Fibroblast of peridontal ligament (primary cell): Measurements from ENCODE around the gene FOCAD.

ENCODE experiments used
- DNase-seq: peaks from one replicate; pipeline ENCODE4 v3.0.0-alpha.2; 2010; ENCODE audit errors: extremely low read depth

The FOCAD gene

DNA sequence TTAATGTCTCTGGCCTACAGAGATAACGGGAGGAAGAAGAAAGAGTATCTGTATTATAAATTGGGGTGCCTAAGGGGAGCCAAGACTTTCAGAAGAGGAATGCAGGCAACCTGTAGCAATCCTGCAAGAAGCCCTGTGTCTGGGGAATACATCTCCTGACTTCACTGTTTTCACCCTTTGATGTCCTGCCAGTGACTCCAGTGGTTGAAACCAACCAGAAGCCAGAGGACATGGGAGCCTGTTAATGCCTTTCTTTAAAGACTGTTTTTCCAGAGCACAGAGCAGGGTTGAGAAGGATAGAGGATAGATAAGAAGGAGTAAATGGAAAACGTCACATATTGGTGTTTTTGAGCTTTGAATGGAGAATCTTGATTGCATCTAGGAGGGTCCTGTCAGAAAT, 196.2 kb downstream of the FOCAD start:
- no peak for DNase-seq

DNA sequence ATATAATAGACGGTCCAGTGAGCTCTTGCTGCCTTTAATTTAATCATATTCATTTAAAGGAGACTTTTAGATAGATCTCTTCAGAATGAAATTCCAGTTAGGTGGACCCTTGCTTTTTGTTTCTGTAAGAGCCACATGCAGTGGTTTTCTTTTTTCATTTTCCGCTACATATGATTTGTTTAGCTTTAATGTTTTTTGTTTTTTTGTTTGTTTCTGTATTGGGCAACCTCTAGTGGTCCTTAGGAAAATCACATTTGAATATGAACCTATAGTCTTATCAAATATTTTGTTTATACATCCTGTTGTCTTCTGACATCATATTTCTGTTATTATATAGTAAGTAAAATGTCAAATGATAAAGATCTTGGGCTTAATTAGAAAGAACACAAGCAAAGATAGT, 196.6 kb downstream of the FOCAD start:
- DNase-seq, result no peak

DNA sequence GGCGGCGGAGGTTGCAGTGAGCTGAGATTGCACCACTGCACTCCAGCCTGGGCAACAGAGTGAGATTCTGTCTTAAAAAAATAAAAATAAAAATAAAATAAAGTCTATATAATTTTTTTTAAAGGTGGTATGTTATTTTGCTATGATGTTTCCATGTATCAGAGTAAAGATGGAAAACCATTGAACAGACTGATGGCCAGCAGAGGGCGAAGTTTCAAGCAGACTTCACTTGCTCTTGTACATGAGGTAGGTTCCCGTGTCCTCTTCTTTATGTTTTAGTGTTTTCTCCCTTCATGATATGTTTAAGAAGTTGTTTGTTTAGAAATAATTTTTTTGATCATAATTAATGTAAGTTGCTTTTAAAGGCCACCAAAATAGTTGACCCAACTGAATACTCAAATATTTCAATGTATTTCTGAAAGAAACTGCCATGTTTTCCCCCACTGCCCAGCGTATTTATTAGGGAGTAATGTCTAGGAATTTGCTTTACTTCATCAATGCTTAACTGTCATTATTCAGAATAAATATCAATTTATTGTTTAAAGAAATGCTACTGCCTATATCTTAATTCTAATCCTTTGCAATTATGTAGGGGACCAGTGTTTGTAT, 201.0 kb downstream of the FOCAD start:
- DNase-seq, result peak; percentile 68

DNA sequence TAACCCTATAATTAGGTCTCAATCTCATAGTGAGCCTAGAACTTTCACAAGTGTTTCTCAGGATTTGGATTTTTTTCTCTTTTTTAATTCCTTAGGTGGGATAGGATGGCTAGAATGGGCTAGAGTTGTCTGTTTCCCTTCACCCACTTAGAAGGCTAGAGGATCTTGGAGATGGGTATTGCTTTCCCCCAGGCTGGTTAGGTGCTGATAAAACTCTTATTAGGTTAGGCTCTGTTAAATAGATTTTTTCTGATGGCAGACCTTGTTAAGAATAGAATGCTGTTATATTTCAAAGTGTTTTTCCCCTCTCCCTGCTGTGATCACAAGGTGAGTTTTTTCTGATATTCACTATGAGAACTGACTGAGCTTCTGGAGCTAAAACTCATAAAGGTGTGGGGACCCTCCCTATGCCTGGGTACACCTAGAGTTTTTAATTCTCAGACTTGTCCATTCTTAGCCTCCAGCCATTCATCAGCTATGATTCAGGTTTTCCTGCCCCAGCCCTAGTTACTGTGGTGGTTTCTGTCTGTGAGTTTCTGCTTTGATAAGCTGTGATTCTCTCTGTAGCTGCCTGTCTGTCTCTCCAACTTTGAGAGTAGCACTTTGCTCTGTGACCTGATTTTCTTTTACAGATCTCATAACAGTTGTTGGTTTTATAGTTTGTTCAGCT, 215.0 kb downstream of the FOCAD start:
- no peak for DNase-seq

DNA sequence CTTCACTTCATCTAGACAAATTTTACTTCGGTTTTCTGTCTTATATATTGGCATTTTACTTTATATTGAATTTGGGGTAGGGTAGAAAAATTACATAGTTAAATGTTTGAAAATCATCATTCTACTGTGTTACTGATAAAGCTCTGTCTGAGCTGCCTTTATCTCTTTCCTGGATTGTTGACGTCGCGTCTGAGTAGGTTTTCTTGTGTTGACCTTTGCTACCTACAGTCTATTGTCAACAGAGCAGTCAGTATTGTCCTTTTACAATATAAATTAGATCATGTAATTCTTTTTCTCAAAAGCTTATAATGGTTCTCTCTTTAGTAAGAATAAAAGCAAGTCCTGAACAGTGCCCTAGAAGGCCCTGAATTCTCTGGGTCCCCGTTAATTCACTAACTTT, 219.2 kb downstream of the FOCAD start:
- no peak for DNase-seq

DNA sequence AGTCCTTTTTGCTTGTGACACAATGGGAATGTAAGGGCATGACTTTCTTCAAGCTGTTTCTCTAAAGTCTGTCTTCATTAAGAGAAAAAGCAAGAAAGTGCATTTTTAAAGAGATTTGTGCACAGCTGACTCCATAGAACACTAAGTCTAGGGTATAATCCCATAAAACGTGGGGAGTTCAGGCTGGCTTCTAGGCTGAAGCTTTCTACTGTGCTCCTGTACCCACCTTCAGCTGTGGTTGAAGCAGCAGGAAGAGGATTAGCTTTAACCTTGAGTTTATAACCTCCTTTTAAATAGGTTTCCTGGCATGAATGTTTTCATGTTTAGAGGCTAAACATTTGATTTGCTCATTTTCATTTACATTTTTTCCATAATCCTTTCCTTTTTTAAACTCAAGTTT, 220.9 kb downstream of the FOCAD start:
- DNase-seq, result no peak

DNA sequence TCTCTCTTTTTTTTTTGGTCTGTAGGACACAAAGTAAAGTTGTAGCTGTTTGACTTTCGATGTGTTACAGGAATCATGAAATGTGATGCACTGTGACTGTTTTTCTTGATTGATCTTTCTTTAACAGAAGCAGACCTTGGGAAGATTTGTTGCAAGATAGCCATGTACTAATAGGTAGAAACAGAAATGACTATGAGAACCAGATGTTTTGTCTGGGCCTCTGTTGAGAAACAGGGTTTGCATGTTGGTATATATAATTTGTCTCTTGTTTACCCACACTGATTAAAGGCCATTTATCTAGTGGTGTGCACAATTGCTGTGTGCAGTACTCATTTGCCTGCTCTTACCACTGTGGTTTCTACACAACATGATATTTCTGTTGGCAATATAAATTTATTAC, 222.3 kb downstream of the FOCAD start:
- DNase-seq, result peak; percentile 84

DNA sequence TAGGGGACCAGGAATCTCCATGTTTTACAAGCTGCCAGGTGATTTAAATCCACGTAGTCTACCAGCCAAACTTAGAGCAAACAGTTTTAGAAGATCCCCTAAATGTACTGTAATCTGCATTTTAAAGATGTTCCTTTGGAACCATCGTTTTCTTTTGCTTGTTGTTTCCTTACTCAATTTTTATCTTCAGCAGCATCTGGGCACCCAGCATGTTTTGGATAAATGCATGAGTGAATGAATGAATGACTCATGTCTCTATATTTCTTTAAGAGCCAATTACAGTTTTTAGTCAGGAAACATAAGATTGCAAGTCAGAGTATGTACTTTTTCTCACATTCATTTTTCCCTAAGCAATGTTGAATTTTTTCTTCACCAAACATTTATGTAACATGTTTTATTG, 224.4 kb downstream of the FOCAD start:
- DNase-seq, result no peak

DNA sequence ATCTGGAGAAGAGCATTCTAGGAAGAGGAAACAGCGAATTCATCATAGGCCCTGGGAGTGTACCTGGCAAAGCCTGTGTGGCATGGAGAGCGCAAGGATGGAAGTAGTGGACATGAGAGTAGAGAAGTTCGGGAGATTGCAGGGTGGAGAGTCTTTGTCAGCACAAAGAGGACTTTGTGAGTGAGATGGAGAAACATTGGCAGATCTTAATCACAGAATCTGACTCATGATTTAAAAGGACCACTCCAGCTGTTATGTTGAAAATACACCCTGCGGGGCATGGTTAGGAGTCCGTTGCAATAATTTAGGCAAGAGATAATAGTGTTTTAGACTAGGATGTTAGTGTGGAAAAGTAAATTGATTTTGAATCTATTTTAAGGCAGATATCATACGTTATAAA, 230.5 kb downstream of the FOCAD start:
- DNase-seq, result no peak

DNA sequence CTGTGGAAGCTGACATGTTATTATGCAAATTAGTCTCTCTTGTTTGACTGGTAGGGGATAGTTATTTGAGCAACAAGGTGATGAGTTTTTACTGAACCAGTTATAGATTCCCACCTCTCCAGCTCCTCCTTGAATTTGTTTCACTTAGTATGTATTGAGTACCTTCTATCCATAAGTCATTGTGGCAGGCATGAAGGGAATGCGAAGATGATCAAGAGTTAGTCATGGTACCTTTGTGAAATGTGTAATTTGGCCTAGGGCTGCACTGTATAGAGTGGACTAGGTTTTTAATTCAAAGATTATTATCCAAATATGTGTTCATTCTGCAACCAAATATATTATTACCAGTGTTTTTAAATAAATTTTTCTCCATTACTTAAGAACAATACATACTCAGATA, 237.3 kb downstream of the FOCAD start:
- DNase-seq, result no peak

DNA sequence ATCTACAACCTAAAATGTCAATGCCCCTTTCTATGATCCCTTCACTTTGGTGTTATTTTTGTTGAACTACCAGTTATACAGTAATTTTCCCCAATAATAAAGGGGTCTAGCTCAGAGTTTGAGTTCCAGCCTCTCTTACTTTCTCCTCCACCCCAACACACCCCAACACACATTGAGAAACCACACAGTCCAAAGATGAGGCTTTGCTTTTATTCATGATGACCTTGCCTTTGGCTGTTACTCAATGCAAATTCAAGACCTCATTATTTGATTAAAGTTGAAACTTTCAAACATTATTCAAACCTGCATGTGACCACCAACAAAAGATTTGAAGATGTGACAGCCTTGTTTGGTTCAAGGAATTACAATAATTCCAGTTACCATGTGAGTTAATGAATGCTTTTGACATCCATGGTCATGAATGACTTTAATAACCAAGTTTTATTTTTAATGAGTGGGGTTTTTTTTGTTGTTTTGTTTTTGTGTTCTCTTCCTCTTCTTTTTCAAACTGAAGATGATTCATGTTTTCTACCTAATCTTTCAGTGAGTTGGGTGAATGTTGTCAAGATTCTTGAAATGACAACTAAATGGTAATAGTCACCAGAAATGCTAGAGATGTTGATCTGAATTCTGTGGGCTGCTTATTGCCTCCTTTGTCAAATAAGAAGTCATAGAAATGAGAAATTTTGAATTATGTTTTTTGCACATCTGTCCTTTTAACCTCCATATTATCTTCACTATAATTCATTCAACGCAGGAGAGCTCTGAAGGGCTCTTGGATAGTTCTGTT, 241.4 kb downstream of the FOCAD start:
- no peak for DNase-seq

DNA sequence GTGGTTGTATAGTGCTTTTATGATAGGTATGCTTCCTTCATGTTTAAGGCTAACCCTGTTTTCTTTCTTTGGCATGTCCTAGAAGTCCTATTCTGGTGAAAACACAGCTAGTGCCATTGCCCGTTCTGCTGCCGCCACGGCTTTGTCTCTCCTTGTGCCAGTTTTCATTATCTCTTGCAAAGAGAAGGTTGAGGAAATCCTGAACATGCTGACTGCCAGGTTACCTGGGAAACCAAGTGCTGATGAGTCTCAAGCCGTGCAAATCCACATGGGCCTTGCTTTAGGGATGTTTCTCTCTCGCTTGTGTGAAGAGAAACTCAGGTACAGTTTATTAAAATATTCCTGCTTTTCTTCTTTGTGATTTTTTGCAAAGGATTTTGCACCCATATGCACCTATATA, 245.2 kb downstream of the FOCAD start:
- DNase-seq, result no peak

DNA sequence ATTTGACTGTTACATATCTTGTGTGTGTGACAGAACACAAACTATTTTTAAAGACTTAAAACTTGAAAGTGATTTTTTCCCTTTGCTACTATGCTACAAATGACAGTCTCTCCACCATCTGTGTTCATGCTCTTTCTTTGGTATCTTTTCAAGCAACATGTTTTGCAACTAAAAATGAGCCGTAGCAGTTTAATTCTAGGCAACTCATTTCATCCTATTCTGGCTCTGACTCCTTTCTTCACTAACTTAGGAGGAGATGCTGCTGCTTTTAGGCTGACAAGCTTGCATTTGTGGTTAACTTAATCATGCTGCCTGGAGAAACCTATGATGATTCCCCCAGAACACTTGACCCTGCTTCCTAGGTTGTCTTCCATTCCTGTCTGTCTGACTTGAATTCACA, 246.8 kb downstream of the FOCAD start:
- DNase-seq, result peak; percentile 22

DNA sequence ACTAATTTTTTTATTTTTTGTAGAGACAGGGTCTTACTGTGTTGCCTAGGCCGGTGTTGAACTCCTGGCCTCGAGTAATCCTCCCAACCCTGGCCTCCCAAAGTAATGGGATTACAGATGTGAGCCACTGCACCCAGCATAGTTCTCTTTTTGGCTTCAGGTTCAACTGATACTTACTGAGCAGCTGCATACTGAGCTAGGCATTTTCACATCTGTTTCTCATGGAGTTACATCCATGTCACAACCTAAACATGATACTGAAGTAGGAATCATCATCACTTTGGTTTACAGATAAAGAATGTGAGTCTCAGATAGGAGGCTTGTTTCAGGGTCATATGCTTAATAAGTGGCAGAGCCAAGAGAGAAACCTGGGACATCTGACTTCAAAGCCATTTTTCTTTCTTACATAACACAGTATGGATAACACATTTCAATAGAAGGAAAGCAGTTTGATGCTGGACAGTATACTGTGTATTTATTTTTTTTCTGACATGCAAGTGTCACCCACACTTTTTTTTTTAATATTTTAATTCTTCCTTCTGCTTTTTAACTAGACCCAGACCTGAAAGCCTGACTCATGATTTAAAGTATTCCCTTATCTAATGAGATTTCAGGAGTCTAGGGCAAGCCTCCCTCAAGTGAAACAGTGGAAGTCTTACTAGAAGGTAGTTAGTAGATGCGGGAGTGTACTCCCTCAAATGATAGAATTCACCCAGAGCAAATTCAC, 256.6 kb downstream of the FOCAD start:
- DNase-seq, result peak; percentile 64

DNA sequence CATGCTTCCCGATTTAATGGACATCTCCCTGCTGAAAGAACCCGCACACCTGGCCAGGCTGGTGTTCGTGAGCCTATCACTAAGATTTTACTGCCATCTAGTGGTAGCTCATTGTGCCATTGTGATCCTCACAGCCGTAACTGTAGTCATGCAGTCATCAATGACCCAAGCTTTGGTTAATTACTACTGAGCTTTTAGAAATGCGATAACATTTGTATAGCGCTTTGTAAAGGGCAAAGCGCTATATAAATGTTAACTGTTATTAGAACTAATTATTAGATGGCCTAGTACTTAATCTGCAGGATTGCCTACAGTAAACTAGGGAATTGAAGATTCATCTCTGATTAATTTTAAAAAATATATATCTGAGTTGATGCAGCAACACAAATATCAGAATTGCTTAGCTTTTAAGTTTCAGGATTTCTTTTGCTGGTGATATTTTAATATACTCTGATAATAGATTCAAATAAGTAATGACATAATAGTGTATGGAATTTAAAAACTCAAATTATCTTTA, 257.2 kb downstream of the FOCAD start:
- DNase-seq, result peak; percentile 79

DNA sequence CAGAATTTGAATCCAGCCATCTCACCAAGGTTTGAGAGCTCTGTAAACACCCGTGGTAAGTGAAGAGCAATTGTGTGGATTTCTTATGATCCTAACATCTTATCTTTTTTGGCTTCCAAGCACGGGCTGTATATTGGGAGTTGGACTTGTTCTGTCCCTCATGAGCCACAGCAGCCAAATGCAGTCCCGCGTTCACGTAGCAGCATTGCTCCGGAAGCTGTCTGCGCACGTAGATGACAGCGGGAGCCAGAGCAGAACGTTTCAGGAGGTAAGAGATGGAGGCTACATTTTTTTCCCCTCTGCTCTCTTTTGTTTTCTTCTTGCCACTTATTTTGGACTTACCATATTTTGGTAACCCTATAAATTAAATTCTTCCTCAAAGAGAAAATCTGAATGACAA, 260.4 kb downstream of the FOCAD start:
- no peak for DNase-seq

DNA sequence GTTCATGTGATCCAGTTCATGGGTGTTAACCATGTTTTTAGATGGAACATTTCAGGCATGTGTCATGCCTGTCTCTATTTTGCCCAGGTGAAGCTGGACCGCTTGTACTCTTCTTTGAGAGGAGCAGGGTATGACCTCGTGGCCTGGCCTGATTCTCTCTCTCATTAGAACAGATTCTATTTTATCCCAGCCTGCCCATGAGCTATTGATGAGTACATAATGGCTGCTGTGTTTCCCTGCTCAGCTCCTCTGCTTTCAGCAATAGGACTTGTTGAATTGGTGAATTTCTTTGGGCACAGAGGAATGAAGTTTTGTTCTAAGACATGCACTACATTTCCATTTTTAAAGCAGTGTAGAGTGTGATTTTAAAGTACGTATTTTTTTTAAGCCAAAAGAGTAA, 261.2 kb downstream of the FOCAD start:
- DNase-seq, result no peak

DNA sequence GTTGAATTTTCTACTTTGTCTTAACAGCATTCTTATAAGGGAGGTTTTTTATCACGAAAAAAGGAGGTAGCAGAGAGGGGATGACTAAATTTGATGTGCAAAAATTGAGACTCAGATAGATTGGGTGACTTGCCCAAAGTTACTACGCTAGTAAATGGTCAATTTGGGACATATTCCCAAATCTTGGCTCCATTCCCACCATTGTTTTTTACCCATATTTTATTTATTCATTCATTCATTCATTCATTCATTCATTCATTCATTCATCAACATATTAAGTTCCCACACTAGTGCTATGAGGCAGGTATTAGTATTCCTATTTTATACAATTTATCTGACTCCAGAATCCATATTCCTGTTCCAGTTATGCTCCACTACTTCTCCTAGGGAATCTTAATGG, 261.8 kb downstream of the FOCAD start:
- DNase-seq, result no peak

DNA sequence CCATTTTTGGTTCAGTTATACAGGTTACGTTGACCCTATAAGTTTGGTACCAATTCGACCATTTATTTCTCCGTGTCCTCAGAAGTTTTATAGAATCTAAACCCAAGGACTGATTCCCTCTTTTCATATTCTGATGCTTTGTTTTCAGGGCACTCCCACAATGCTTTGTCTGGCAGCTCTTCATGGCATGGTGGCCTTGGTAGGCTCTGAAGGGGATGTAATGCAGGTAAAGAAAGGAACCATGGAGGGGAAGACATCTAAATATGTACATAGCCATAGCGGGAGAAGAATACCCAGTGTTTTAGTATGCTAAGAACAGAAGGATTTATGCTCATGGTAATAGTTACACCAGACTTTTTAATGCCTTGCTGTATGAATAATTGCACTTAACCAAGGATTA, 264.6 kb downstream of the FOCAD start:
- DNase-seq, result no peak

DNA sequence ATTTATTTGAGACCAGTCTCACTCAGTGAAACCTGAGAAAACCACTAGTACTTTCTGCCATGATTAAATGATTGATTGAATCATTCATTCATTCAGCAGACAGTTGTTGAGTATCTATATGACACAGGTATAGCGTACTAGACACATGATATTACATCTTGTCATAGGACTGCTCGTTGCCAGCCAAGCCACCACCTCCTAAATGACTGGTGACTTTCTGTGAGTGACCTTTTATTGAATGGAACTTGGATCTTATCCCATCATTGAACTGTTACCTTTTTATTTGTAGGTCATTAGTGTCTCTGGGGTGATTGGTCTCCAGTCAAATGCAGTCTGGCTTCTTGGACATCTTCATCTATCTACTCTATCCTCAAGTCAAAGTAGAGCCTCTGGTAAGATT, 266.6 kb downstream of the FOCAD start:
- no peak for DNase-seq

DNA sequence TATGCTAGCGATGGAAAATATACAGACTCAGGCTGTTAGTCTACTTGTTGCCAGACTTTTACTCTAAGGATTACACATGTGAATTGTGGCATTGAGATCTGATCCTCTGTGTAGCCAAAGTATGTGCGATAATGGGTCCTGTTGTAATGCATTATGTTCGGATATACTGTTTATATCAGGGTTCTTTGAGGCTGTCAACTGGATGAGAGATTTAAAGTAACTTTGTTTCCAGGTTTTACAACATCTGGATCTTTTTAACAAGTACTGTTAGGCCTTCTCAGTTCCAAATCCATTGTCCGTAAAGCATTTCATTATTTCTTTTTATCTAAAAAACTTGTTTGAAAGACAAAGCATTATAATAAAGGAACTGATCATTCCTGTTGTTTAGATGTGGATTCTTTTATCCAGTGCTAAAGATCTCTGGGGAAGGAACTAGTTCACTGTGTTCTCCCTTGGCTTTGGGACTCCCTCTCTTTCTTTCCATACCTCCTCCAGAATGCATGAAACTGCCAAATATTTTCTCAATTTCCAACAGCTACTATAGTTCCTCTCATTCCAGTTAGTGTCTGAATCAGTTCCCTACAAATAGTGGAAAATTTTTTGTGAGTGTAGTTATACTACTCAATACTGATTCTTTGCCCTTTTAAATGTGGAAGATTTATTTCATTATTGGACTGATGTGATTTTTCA, 278.6 kb downstream of the FOCAD start:
- peak; percentile 59 for DNase-seq

DNA sequence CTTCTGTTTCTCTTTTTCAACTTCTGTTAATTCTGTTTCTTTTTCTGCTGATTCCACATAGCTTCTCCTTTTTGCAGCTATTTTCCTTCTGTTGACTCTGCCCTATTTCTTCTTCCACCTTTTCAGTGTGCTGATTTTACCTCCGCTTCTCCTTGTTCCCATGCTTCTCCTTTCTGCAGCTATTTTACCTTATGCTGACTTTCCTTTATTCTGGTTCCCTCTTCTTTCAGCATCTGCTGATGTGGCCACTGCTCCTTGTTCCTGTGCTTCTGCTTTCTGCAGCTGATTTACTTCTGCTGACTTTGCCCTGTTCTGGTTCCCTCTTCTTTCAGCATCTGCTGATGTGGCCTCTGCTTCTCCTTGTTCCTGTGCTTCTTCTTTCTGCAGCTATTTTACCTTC, 288.6 kb downstream of the FOCAD start:
- no peak for DNase-seq
